NOMO-1 (cell line): ENCODE results near the gene EIF3B.
"Not testable (repeated sequence)": the region's sequence is repeated elsewhere in the genome, so short reads cannot be mapped to it uniquely, and the experiment has no call there.

Experiments used
- DNase-seq, 2 experiments: peaks; one replicate each; lab custom pipeline; 2025; ENCODE audit not compliant: unreplicated experiment in 2 of 2; lab: John Stamatoyannopoulos, UW

Gene EIF3B

GRCh38 chr7:2399848-2400587, 45.4 kb downstream of the EIF3B start:
- DNase-seq: peak; percentile 93 to 97

GRCh38 chr7:2402687-2403013, 48.0 kb downstream of the EIF3B start:
- DNase-seq: no peak

DNA sequence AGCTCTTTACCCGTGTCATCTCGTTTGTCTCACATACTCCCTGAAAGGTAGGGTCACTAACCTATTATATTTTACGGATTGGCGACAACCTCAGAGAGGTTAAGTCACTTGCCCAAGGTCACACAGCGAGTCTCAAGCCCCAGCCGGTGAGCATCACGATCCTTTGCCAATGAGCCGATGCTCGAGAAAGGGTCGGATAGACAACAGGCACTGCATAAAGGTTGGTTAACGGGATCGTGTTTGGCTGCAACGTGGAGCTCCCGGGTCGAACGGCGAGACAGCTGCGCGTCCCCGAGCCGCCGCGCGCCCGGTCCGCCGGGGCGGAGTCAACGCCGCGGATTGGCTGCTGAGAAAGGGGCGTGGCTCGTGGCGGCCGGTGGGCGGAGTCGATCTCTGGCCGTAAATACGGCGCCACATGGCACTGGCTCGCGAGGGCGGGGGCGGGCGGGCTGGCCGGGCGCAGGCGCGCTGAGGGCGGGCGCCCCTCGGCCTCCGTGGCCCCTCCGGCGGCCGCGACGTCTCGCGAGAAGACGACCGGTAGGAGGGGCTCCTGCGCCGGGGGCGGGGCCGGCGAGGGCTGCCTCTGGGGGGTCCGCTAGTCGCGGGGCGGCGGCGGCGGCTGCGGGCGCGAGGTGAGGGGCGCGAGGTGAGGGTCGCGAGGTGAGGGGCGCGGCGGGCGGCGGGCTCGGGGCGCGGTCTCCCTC, 48.5 kb downstream of the EIF3B start, which contains the start of gene CHST12:
Gene CHST12 (plus strand): TSS at position 598 of the 704 bp plus-strand sequence. CDS start 29,029 bp downstream, outside the sequence.
- DNase-seq: peak; percentile 94 to 96

DNA sequence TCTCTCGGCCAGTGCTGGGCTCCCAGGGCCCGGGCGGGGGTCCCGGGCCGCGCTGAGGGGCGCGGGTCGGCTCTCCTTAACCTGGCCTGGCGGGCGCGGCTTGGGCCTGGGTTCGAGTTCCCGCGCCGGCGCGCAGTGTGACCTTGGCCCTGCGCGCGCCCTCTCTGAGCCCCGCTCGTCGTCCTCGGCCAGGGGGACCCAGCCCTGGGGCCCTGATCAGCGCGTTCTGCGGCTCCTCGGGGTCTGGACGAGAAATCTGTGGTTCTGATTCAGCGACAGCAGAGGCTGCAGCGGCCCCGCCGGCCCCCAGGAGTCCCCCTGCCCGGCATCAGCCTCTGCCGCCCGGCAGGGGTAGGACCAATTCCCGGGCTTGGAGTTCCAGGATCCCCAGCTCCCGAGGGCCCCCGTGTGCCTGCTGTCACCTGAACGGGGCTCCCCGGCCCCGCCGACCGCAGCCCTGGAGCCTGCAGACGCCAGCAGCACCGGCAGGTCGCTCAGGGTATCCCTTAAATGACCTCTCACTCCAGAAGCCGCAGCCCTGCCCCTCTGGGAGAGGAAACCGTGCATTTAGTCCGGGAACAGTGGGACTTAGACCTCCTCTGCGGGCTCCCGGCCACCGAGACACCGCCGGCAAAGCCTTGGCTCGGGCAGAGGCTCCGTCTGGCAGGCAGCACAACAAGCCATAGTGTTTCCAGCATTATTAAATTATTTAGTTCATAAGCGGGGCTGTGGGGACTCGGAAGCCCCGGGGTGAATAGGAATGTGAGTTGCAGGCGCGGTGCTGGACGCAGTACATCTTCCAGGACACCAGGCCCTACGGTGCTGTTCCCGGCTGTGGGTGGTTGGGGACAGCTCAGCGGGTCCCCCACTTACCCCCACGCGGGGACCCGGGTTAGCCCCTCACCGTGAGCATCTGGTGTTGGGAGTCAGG, 49.4 kb downstream of the EIF3B start:
- DNase-seq: no peak

DNA sequence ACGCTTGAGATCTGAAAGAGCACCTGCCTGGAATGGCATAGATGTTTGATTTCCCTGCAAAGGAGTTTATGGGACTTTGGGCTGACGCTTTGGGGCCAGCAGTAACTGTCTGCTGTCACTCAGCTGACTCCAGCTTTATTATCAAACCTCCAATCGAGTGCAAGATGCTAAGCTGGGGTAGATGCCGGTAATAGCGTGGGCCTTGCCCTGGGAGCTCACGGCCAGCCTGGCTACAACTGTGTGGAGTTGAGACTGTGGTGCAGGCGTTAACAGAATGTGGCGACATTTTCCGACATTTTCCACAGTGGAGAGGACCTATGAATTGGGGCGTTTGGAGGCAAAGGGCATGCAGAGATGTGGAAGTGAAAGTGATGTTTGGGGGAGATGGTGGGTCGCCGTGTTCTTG, 50.1 kb downstream of the EIF3B start:
- DNase-seq: peak in 1 of 2 experiments; percentile 28

DNA sequence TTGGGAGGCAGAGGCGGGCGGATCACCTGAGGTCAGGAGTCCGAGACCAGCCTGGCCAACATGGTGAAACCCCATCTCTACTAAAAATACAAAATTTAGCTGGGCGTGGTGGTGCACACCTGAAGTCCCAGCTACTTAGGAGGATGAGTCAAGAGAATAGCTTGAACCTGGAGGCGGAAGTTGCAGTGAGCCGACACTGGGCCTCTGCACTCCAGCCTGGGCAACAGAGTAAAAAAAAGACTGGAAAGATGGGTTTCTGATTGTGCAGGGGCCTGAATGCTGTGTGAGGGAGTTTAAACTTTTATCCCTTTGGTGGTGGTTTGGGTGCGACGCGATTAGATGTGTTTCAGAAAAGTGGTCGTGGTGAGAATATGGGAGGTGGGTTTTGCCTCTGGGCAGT, 50.6 kb downstream of the EIF3B start:
- DNase-seq: no peak

- DNase-seq: peak; percentile 62 to 77
Measured at GRCh38 chr7:2405601-2406345, 51.1 kb downstream of the EIF3B start.

DNA sequence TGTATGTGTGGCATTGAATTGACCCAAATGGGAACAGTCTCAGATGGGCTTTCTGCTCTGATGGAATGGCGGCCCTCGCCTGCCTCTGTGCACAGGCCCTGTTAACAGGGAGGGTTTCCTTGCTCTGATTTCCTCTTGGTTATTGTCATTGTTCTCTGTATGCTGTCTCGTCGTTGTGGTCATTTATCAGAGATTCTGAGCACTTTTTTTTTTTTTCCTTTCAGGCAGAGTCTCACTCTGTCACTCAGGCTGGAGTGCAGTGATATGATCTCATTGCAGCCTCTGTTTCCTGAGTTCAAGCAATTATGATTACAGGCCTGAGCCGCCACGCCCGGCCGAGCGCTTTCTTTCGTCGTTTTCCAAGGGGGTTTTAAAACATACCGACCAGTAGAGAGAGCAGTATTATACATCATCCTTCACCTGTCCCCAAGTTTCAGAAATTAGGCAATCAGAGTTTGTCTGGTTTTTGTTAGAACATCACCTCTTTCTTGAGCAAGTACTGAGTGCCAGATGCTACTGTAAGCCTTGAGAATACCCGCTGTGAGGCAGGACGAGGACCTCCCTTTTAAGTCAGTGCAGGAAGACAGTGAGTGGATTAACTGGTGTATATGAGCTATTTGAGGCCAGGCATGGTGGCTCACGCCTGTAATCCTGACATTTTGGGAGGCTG, 55.3 kb downstream of the EIF3B start:
- DNase-seq: no peak

GRCh38 chr7:2411049-2411448, 56.4 kb downstream of the EIF3B start:
- DNase-seq: no peak

DNA sequence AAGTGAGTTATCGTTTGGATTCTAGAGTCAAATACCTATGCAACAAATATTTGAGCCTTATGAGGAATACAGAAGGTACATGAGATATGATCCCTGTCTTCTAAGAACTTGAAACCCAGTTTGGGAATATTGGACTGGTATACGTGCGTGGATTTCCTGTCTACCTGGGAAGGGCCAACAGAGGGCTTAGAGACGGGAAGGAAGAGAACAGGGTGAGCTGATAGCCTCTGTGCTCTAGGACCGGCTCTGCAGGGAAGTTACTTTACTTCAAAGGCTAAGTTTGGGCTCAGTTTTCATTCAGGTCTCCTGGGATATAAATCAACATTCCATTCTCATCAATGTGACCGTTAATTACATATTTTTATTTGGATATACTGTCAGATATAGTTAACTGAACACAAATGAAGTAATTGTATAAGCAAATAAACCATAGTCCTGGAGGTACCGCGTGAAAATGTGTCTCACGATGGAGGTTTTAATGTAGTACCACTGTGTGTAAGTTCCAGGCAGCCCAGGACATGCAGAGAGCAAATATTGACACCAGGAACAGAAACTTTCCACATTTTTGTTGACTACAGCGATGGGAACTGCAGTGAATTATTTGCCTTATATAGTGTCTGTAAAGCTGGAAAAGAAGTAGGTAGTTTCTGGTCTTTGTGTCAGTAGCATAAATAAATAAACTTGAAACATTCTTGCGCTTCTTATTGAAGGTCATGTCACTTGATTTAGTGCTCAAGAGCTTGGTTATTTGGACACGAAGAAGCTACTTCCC, 57.4 kb downstream of the EIF3B start:
- no peak for DNase-seq

GRCh38 chr7:2412587-2413201, 58.1 kb downstream of the EIF3B start:
- DNase-seq: no peak

- no peak for DNase-seq
Measured at GRCh38 chr7:2416063-2416462, 61.4 kb downstream of the EIF3B start.

DNA sequence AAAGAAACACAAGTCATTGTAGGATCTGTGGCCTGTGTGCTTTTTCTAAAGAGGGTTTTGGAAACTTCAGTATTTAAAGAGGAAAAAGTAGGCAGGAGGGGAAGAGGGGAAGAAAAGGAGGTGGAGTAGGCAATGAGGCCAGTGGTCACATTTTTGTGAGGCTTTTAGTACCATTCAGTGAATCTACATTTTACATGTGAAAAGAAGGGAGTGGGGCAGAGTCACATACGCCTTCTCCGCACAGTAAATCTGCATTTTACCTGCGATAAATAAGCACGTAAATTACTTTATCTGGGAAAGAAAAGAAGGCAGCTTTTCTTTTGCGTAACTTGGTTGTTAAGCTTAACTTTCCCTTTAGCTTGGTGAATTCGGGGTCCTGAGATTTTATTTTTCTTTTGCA, 62.0 kb downstream of the EIF3B start:
- DNase-seq: no peak

GRCh38 chr7:2417178-2417577, 62.6 kb downstream of the EIF3B start:
- DNase-seq: not testable (repeated sequence)

DNA sequence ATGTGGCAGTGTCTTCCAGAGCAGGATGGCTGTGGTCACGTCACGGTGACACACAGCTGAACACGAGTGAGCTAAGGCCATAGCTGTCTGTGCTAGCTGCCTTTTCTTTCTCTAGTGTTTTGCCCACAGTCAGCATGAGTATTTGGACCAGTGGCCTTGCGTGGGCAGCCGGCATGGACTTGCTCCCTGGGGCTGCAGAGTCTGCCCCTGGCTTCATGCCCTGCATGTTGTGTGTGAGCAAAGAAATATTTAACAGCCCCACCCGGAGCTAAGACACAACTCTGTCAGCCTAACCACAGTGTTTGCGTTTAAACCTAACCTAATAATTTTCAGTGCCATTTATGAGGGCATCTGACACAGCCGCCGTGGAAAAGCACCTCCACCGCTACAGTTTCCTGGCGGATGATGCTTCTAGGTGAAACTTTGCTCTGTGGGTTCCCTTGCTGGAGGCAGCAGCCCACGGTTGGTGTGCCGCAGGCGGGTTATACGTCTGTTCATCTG, 63.4 kb downstream of the EIF3B start:
- DNase-seq: no peak

DNA sequence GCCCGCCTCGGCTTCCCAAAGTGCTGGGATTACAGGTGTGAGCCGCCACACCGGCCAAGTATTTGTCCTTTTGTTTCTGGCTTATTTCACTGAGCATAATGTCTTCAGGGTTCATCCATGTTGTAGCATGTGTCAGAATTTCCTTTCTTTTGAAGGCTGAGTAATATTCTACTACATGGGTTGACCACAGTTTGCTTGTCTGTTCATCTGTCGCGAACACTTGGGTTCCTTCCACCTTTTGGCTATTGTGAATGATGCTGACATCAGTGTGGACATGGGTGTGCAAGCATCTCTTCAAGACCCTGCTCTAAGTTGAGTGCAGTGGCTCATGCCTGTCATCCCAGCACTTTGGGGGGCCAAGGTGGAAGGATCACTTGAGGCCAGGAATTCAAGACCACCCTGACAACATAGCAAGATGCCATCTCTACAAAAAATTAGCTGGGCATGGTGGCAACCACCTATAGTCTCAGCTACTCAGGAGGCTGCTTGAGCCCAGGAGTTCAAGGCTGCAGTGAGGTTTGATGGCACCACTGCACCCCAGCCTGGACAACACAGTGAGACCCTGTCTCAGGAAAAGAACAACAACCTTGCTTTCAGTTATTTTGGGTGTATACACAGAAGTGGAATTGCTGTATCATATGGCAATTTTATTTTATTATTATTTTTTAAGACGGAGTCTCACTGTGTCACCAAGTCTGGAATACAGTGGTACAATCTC, 65.7 kb downstream of the EIF3B start:
- no peak for DNase-seq

GRCh38 chr7:2421943-2422310, 67.3 kb downstream of the EIF3B start:
- no peak for DNase-seq

GRCh38 chr7:2425749-2426148, 71.1 kb downstream of the EIF3B start:
- no peak for DNase-seq
